NCI-H510A (cell line): ENCODE data around the gene PGAM2.

Experiments
- DNase-seq: peaks from one replicate; lab custom pipeline; 2025; lab: John Stamatoyannopoulos, UW

PGAM2 gene

GRCh38 chr7:44103566-44103922 lies 38.2 kb upstream of the PGAM2 start:
- no peak for DNase-seq

DNA sequence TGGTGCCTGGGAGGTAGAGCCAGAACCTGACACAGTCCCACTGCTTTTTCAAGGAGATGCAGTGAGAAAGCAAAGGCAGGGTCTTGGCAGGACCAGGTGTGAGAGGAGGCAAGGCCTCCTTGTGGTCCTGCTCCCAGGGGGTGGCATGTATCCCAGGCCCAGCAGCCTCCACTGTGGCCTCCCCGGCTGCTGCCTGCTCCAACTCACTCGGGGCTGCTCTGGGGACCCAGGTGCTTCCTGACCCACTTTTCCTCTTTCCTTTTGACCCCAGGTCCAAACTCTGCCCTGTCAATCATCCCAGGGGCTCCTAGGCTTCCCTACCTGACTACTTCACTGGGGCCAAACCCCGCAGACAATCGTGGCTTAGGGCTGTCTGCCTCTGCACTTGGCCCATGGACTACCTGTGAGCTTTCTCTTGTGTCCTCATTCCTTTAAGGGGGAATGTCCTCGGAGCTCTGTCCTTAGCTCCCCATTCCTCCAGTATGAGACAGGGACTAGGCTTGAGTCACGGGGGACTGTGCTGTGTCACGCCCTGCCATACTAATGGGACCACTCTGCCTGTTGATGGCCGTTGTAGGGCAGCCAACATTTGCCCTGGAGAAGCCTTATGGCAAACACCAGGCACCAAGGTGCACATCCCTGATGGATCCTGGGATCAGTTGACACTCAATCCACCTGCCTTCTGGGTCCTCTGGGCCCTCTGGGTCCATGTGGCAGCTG lies 37.6 kb upstream of the PGAM2 start:
- DNase-seq: no peak

GRCh38 chr7:44101966-44102845 lies 36.8 kb upstream of the PGAM2 start:
- no peak for DNase-seq

GRCh38 chr7:44101303-44101965 lies 36.1 kb upstream of the PGAM2 start:
- no peak for DNase-seq

GRCh38 chr7:44100458-44101302 lies 35.3 kb upstream of the PGAM2 start:
- no peak for DNase-seq

- no peak for DNase-seq
These were observed 34.3 kb upstream of the PGAM2 start for GRCh38 chr7:44099669-44100068.

DNA sequence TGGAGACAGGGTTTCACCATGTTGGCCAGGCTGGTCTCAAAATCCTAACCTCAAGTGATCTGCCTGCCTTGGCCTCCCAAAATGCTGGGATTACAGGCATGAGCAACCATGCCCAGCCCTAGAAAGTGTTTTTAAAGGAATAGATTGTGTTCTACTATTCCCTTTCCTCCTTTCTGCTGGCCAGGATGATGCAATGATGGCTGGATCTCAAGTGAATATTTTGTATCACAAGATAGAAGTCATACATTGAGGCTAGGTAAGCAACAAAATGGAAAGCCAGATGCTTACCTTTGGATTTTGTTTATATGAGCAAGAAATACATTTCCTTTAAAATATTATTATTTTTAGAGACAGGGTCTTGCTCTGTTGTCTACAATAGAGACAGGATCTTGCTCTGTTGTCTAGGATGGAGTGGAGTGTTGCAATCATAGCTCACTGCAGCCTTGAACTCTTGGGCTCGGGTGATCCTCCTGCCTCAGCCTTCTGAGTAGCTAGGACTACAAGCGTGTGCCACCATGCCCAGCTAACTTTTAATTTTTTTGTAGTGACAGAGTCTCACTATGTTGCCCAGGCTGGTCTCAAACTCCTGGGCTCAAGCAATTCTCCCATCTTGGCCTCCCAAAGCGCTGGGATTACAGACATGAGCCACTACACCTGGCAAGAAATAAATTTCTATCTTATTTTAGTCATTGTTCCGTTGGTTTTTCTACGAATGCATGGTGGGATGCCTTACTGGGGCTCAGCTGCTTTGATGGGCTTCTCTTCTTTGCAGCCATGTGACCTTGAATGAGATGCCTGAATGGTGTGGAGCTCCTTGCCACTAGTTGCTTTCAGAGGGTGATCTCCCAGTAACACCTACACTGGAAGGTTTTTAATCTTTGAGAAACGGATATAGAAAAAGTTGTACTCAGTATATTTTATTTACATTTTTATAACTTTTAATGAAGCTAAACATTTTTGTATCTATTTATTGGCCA lies 33.0 kb upstream of the PGAM2 start:
- no peak for DNase-seq

- no peak for DNase-seq
These were observed 31.9 kb upstream of the PGAM2 start for GRCh38 chr7:44097064-44097932.

DNA sequence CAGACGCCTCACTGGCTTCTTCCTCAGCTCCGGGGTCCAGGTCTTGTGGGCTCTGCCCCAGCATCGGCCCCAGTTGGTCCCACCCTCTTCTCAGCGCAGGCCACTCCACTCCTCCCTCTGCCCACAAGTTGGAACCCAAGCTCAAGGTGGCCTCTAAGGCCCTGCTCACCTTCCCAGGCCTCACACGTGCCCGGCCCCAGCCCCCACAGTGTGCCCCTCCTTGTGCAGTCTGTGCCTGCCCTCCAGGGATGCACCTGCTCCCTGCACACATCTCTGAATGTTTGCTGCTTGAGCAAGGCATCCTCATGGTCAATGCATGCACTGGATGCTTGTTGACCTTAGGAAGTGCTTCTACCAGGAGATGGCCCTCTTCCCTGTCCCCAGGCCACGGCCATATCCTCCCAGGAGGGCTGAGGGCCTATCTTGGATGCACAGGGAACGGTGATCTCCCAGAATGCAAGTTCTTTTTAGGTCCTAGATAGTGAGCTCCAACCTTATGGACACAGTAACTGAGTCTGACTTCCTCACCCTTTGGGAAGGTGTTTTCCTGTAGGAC lies 31.0 kb upstream of the PGAM2 start:
- no peak for DNase-seq

- no peak for DNase-seq
These were observed 30.4 kb upstream of the PGAM2 start for GRCh38 chr7:44095781-44096180.

GRCh38 chr7:44094883-44095592 lies 29.7 kb upstream of the PGAM2 start:
- no peak for DNase-seq

DNA sequence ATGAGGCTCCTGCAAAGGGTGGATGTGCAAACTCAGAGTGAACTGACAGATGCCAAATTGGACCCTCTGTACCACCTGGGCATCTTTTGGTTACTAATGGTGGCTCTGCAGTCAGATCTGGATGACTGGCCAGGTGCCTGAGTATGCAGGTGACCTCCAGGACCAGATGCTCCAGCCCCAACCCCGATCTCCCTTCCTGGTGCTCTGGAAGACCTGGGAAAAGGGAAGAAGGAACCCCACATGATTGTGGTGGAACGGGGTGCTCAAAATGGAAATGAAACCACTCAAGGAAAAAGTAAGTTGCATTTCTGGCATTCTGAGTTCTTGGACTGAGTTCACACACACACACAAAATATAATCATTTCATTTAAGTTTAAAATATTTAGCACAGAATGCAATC lies 29.0 kb upstream of the PGAM2 start:
- DNase-seq: no peak

- DNase-seq: no peak
These were observed 27.8 kb upstream of the PGAM2 start for GRCh38 chr7:44093102-44093641.

- DNase-seq: no peak
These were observed 22.8 kb upstream of the PGAM2 start for GRCh38 chr7:44087911-44088838.

DNA sequence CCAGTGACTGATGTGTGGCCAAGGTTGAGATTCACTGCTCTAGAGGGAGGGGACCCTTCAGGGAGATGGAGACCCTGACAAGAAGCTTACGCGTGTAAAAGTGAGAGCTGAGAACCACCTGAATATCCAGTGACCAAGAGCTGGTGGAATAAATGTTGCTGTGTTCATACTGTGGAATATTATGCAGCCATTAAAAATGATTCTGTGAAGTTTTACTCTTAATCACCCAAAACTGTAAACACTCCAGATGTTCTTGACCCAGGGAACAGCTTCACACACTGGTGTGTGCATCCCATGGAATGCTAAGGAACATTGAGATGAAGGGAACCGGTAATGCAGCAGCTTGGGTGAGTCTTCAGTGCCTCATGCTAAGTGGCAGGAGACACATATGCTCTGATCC lies 21.3 kb upstream of the PGAM2 start:
- DNase-seq: no peak

- no peak for DNase-seq
These were observed 20.2 kb upstream of the PGAM2 start for GRCh38 chr7:44085546-44085945.

DNA sequence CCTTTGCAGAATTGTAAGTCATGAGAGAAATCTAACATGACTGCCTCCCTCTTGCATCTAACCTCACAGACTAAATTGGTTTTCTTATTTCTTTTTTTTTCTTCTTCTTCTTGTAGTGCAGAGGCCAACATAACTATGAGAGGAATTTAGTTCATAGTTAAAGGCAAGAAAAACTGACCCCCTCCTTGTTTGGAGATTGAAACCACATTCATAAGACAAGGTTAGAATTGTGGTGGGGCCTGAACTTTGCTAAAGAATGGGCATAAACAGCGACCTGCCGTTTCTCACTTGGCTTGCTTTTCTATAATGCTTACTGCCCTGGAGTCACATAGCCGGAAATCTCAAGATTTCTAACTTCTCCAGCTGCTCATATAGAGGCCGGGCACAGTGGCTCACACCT lies 19.3 kb upstream of the PGAM2 start:
- DNase-seq: no peak
